KG1 (cell line): ENCODE measurements around the gene LRRC56.
"Not testable (repeated sequence)": the region's sequence is repeated elsewhere in the genome, so short reads cannot be mapped to it uniquely, and the experiment has no call there.

ENCODE experiments used
- DNase-seq: peaks from one replicate; lab custom pipeline; 2025; lab: John Stamatoyannopoulos, UW

Gene LRRC56

DNA sequence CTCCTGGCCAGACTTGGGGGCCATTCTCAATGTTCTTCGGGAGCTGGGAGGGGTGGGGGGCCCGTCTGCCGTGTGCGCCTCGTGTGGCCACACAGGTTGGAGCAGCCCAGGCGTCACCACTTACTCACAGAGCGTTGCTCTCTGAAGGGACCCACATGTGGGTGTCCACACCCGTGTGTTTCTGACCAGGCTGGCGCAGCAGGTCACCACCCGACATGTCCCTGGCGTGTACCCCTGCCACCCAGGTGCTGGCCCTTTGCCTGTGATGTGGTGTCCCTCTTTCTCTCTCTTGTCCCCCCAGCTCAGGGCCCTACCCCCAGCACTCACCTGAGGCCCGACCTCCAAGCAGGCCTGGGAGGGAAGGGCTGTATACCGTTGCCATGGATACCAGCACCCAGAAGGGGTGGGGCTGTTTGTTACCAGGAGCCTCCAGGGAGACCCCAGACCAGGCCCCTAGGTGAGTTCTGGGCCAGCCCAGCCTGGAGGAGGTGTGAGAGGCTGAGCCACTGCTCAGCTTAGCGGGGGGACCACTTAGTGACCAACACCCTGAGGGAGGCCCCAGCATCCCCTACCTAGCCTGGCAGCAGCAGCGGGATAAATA lies 21.8 kb downstream of the LRRC56 start:
- DNase-seq, result no peak

DNA sequence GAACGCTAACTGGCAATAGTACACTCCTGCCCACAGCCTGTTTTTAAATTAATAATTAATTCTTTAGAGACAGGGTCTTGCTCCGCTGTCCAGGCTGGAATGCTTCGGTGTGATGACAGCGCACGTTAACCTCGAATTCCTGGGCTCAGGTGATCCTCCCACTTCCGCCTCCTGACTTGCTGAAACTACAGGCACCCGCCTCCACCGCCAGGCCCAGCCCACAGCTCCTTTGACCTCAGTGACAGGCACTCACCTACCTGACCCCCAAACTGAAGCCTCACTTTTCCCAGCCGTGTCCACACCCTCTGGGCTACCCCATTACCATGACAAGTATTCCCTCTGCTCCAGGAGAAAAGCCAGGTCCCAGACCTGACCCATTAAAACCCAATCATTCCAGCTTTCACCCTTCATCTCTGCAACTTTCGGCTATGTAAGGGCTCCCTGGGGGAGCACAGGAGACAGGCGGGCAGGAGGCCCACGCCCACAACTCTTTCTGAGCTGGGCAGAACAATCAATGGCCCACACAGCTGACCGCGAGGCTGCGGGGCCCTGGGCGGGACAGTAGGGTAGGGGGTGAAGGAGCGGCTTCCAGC lies 22.5 kb downstream of the LRRC56 start:
- DNase-seq, result no peak

DNA sequence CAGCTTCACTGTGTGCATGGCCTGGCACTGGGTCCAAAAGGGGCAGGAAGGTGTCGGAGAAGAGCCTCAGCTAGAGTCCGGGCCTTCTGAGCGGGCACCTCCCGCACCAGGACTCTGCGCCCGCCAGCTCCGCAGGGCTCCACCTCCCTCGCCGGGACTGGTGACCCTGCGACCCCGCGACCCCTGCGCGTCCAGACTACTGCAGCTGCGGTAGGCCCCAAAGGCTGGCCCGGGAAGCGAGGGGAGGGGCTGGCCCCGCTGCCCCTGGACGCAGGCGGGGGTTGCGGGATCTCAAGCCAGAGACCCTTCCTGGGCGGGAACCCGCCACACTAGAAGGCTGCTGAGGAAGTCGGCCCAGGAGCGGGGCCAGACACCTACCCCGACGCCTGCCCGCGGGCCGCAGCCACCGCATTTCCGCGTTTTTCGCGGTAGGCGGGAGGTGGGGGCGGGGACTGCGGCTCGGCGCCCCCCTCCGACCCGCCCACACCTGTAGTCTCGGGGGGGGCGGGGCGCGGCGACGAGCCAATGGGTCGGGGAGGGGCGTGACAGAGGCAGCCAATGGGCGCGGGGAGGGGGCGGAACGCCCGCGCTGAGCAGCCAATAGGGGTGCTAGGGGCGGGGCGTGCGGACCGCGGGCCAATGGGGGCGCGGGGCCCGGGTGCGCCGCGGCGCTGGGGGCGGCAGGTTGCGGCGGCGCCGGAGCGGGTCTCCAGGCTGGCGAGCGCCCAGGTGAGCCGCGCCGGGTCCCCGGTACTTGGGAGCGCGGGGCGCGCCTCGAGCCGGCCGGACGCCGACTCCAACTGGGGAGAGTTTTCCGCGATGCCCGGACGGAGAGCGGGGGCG lies 23.2 kb downstream of the LRRC56 start, which contains the start of the genes LMNTD2 and RASSF7:
Gene LMNTD2, minus strand, starts transcription at position 434 of the 843 bp plus-strand sequence. Its CDS starts 22 bp downstream, at position 412.
Gene RASSF7, plus strand, starts transcription at position 666 of the 843 bp plus-strand sequence. CDS start 799 bp downstream, outside the sequence.
- DNase-seq, result peak; percentile 94

DNA sequence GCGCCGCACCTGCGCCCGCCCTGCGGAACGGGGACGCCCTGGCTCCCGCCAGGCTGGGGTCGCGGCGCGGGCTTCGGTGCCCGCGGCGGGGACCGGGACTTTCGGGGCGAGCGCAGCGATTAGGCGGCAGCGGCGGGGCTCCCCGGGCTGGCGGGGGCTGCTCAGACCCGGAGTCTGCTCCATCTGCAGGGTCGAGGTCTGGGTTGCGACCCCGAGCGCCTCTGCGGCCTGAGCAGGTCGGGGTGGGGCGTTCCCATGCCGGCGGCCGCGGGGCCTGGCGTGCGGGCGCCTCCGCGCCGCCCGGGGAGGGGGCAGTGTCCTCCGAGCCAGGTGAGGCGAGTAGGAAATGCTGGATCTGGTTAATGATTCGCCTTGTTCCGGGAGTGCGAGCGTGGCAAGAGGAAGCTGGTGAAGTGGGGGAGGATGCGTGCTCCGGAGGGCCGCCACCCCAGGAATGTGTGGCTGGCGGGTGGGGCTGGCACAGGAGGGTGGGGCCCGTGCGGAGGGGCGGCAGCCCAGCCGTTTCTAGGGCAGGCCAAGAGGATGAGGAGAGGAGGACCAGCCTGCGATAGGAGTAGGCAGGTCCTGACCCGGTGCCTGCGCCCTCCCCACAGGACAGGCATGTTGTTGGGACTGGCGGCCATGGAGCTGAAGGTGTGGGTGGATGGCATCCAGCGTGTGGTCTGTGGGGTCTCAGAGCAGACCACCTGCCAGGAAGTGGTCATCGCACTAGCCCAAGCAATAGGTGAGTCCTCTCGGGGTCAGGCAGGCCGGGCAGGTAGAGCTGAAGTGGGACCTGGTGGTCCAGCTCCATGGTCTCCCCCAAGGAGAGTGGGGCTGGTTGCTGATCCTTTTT lies 24.0 kb downstream of the LRRC56 start:
- DNase-seq, result no peak

DNA sequence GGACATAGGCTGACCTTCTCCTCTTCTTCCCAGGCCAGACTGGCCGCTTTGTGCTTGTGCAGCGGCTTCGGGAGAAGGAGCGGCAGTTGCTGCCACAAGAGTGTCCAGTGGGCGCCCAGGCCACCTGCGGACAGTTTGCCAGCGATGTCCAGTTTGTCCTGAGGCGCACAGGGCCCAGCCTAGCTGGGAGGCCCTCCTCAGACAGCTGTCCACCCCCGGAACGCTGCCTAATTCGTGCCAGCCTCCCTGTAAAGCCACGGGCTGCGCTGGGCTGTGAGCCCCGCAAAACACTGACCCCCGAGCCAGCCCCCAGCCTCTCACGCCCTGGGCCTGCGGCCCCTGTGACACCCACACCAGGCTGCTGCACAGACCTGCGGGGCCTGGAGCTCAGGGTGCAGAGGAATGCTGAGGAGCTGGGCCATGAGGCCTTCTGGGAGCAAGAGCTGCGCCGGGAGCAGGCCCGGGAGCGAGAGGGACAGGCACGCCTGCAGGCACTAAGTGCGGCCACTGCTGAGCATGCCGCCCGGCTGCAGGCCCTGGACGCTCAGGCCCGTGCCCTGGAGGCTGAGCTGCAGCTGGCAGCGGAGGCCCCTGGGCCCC lies 24.8 kb downstream of the LRRC56 start:
- DNase-seq, result no peak

DNA sequence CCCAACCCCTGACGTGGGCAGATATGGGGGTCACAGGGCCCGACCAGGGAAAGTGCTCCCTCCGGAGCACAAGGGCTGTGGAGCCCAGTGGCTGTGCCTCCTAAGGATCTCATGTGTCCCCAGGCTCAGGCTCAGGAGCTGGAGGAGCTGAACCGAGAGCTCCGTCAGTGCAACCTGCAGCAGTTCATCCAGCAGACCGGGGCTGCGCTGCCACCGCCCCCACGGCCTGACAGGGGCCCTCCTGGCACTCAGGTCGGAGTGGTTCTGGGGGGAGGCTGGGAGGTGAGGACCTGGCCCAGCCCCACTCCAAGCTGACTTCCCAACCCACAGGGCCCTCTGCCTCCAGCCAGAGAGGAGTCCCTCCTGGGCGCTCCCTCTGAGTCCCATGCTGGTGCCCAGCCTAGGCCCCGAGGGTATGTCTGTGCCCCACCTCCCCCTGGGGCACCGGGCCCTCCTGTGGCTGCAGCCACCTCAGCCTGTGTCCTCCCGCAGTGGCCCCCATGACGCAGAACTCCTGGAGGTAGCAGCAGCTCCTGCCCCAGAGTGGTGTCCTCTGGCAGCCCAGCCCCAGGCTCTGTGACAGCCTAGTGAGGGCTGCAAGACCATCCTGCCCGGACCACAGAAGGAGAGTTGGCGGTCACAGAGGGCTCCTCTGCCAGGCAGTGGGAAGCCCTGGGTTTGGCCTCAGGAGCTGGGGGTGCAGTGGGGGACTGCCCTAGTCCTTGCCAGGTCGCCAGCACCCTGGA lies 25.9 kb downstream of the LRRC56 start:
- no peak for DNase-seq

DNA sequence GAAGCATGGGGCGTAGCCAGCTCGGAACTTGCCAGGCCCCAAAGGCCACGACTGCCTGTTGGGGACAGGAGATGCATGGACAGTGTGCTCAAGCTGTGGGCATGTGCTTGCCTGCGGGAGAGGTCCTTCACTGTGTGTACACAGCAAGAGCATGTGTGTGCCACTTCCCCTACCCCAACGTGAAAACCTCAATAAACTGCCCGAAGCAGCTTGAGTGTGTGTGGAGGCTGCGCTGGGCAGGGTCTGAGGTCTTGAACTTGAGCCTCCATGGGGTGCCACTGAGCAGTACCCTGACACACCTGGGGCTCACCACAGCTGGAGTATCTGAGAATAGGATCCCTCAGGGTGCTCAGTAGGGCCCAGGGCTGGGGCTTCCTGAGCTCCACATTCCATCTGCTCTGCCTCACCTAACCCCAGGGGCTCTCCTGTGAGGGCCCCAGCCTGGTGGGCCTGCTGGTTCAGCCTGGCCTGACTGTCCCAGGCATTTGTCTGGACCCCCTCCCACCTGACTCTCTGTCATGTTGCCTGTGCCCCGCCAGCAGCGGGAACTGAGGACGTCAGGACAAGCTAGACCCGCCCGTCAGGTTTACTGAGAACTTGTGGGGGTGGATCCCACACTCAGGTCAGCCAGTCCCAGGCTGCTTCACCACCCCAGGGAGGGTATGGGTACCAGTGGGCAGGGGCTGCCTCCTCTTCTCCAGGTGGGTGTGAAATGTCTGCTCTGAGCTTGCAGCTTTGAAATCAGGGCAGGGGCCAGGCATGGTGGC lies 26.7 kb downstream of the LRRC56 start:
- no peak for DNase-seq

DNA sequence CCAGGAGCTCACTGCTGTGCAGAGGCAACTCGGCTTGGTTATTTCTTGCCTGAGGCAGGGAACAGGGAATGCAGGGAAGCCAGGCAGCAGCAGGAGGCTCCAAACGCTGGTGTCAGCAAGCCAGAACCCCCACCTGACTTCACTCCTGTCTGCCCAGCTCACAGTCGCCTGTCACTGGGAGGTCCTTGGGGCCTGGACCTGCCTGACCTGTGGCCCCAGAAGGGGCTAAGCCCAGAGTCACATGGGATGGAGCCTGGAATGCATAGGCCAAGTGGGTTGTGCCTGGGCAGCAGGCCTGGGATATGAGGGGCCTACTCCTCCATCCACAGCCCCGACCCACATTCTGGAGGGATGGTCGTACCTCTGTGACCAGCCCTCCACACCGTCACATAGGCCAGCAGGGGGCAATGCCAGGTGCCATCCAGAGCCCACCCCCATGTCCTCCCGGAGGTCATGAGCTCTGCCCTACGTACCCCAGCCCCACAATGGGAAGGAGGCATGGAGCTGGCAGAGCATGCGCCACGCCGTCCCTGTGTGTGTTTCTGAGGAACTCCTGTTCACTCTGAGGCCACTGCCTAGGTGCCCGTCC lies 28.7 kb downstream of the LRRC56 start:
- DNase-seq, result no peak

DNA sequence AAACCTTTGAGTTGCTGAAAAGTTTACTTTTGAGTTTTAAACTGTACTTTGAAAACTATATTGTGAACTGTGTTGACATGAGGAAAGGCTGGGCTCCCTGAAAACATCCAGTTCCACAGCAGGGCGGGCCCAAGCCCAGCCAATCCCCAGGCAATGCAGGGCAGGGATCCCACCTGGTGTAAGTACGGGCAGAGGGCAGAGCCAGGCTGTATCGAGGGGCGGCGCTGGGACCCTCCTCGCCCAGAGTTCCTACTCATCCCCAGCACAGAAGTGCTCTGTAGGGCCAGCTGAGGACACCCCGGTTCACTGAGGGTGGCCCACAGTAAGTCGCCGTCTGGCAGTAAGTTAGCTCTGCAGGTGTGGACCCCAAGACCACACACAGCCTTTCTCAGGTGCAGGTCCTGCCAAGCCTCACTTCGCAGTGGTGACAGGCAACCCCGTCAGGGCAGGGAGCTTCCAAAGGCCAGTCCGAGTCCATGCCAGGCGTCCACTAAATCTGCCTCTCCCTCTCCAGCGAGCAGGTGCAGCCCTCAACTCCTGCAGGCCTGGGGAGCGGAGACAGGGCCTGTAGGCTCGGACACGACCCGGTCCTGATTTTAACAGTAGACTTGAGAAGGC lies 29.8 kb downstream of the LRRC56 start:
- no peak for DNase-seq

DNA sequence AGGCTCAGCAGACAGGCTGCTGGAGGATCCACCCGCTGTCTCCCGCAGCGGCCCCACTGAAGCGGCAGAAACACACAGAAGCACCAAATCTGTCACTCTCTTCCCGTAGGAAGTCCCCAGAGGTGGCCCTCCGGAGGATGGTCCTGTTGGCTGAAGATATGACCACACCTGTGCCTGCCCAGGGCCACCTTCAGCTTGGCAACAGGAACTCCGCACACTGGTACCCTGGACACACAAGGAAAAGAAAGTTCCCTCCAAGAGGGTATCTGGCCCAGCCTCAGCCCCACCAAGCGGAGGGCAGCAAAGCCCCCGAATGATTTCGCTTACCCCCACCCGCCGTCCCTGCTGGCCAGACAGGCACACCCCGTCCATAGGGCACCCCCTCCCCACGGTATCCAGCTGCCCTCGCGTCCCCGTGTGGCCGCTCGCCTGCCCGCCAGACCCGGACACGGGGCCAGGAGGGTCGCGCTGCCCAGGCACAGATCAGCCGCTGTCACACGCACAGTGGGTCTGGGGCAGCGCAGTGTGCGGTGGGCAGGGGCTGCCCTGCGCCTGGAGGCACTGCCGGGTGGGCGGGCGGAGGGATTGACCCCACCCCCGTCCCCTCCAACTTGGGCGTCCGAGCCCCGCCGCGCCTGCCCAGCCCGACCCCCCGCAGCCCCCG lies 30.4 kb downstream of the LRRC56 start:
- DNase-seq, result no peak

DNA sequence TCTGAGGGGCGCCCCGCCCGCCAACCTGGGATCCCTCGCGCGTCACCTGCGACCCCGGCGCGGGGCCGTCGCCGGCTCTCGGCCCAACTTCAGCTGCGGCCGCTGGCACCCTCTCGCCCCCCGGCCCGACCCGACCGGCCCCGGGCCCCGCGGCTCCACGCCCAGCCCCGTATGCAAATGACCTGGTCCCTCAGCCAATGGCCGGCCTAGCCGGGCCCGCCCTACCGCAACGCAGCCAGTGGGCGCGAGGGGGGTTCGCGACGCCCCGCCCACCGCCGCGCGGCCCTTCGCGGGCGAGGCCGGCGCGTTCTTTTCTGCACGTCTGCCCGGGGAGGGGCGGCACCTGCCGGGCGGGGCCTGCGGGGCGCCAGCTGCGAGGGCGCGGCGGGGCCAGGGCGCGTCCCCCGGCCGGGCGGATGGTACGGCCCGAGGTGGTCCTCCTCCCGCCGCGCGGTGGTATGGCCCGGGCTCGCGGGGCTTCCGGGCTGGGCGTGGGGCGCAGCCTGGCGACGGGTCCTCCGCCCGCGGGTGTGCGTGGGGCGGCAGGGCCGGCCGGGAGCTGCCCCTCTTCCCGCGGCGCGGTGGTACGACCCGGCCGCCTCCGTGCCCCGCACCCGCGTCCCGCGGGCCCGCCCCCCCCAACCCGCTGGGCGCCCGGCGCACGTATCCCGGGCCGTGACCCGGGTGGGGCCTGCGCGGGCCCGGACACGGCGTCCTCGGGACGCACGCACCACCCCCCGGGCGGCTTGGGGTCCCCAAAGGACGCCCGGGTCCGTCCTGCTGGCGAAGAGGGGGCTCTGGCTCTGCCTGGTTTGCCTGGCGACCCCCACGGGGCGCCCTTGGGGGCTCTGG lies 31.2 kb downstream of the LRRC56 start:
- DNase-seq, result peak; percentile 77

DNA sequence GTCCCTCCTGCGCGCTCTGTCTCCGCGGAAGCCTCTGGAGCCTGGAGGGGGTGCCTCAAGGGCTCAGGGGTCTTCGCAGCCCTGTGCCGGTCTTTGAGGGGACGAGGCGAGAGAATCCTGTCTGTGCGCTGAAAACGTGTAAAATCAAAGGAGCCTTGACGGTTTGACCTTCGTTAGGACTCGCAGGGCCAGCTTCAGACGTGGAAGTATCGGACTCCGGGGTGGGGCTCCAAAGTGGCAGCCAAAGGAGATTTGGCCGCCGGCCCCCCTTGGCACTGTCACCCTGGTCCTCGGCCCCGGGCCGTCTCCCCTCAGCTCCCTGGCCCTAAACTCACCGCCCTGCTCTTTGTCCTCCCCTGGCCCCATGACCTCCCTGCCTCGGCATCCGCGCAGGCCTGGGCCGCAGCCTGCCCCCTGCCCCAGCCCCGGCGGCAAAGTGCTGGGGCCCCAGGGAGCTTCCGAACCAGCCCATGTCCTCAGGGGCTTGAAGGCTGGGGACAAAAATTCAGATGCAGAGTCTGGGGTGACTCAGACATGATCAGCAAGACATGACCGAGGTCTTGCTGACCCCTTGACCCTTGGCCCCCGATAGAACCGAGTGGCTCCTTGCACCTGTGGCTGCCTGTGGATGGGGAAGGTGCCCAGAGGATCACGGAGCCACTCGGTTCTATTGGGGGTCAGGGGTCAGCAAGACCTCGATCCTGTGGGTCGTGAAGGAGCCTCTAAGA lies 32.0 kb downstream of the LRRC56 start:
- DNase-seq, result no peak

DNA sequence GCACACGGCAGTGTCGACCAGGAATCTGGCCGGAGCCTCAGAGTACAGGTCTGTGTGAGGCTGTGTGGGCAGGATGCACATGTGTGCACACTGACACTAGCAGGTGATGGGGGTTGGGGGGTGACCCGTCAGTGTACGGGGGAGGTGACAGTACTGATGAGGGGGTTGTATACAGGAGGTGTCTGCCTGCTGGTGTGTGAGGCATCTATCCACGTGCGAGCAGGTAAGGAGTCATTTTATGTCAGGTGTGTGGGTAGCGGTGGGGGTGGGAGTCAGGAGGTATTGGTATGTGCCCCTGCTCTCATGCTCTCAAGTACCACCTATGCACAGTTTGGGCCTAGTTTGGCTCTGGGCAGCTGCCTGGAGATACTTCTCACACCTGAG lies 34.5 kb downstream of the LRRC56 start:
- DNase-seq, result no peak

DNA sequence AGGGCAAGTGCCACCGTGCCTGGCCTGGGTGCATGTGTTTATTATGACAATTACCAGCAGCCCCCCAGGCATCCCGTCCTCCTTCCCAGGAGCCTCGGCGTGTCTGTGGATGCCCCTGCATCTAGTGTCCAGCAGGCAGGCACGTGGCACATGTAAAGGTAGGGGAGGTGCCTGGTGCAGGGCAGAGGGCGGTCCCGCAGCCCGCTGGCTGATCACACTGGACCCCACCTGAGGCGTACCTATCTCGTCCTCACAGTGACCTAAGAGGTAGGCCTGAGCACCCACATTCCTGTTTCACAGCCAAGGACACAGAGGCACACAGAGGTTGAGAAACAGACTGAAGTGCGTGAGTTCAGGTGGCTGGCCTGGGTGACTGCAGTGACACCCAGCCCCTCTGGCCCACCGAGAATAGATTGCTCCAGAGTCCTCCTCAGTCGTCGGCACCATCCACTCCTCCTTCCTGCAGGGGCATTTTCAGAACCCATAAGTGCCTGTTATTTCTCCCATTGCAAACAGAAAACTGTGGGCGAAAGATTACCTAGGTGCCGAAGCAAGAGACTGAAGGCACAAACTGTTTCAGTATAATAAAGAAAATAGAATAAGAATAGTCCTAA lies 35.9 kb downstream of the LRRC56 start:
- no peak for DNase-seq

DNA sequence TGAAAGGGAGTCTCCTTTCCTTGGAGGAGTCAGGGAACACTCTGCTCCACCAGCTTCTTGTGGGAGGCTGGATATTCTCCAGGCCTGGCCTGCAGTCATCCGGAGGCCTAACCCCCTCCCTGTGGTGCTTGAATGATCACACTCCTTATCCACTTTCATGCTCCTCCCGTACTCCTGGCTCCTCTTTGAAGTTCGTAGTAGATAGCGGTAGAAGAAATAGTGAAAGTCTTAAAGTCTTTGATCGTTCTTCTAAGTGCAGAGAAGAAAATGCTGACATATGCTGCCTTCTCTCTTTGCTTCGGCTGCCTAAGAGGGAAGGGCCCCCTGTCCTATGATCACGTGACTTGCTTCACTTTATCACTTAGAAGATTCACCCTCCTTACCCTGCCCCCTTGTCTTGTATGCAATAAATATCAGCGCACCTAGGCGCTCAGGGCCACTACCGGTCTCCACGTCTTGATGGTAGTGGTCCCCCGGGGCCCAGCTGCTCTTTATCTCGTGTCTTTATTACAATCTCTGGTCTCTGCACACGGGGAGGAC lies 36.8 kb downstream of the LRRC56 start:
- not testable (repeated sequence) for DNase-seq

DNA sequence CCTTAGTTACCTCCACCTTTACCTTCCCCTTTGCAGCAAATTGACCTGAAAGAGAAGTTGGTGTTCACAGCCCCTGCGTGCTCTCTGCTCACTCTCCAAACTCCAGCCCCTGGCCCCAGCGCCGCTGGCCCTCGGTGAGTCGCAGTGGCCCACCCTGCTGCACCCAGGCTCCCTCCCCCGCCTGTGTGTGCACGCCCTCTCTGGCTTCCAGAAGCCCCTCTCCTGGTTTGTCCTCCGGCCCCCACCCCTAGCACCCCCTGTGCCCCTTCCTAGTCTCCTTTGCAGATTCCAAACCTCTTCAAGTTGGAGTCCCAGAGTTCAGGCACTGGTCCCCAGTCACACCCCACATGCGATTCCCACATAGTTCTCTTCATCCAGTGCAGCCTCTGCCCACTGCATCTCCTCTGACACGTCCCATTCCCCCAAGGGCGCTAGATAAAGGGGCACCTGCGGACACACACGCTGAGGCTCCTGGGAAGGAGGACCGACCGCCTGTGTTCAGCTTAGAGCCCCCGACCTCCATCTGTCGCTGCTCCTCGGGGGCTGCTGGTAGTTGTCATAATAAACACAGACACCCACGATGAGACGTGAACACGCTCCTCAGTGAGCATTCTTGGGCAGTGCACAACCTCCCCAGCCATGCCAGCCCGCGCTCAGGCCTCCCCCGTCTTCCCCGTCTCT lies 37.4 kb downstream of the LRRC56 start:
- no peak for DNase-seq
